HG03575 (cell line): ENCODE data around the gene SIGLEC6.

Experiments used
- ATAC-seq: cut with Tn5 transposase; IDR thresholded peaks from one replicate; pipeline ENCODE4 v1.9.1; 2021; ENCODE audit not compliant: unreplicated experiment, insufficient number of reproducible peaks, low FRiP score; ENCODE audit errors: extremely low read depth

Gene SIGLEC6

GRCh38 chr19:51480590-51480989 lies 50.9 kb downstream of the SIGLEC6 start:
- ATAC-seq = no peak

DNA sequence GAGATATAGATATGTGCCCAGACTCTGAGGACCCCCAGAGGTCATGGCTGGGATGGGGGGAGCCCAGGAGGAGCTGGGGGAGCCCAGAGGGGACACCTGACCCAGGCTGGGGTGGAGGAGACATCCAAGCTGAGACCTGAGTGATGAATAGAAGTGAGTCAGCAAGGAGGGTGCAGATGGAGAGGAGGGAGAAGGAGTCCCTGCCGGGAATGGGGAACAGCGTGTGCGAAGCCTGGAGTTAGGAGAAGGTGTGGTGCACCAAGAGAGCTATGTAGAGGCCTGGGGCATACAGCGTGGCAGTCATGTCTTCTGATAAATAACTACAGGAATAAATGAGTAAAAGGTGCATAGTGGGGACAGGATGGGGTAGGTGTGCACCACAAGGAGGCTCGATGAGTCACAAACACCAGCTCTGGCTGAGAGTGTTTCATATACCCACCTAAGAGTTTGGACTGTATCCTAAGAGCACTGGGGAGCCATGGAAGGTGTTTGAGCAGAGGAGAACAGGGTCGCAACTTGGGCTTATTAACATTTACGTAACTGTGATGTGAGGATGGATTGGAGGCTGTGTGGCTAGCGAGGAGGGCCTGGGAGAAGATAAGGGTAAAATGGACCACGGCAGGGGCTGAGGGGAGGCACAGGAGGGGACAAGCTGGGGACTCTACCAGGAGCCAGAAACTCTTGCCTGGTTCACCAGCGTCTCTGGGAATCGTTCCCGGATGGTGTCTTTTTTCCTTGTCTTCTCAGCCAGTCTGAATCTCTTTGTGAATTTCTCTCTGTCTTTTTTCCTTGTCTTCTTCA lies 51.7 kb downstream of the SIGLEC6 start:
- no peak for ATAC-seq

GRCh38 chr19:51478381-51479234 lies 52.9 kb downstream of the SIGLEC6 start, which contains the start of gene CEACAM18:
CEACAM18 (plus strand) TSS chr19:51478539.
- ATAC-seq = no peak

DNA sequence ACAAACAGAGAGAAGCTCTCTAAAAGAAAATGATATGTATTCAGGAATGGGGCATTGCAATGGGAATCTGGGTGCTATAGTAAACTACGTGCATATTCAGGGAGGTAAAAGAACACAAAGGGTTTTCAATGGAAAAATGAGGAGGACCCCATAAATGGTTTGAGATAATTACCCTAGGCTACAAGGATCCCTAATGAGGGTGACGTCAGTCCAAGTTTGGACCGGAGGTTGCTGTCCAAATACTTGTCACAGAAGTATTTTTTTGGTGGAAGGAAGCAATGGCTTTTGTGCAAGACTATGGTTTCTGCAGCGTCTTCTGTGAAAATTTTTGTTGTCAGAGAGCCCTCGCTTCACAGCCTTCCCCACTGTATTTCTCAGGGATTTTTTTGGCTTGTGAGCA lies 54.1 kb downstream of the SIGLEC6 start:
- ATAC-seq = no peak

GRCh38 chr19:51476164-51476563 lies 55.3 kb downstream of the SIGLEC6 start:
- ATAC-seq = no peak

- no peak for ATAC-seq
These were observed 58.3 kb downstream of the SIGLEC6 start for GRCh38 chr19:51473009-51473707.

GRCh38 chr19:51472607-51473006 lies 58.9 kb downstream of the SIGLEC6 start:
- ATAC-seq = no peak

GRCh38 chr19:51471527-51471926 lies 59.9 kb downstream of the SIGLEC6 start:
- no peak for ATAC-seq

DNA sequence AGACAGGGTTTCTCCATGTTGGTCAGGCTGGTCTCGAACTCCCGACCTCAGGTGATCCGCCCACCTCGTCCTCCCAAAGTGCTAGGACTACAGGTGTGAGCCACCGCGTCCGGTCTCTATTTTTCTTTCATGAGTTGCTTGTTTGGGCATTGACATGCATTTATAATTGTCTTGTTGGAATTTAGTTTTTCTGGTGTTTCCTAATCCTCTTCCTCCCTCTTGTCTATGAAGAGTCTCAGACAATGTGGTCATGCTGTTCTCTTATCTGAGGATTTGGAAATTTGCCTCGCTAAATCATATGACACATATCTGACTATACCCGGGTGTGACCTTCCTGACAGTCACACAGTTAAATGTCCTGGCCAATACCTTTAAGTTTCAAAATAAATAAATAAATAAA lies 60.5 kb downstream of the SIGLEC6 start:
- ATAC-seq = no peak

GRCh38 chr19:51469629-51470028 lies 61.8 kb downstream of the SIGLEC6 start:
- no peak for ATAC-seq

GRCh38 chr19:51469162-51469561 lies 62.3 kb downstream of the SIGLEC6 start:
- no peak for ATAC-seq

DNA sequence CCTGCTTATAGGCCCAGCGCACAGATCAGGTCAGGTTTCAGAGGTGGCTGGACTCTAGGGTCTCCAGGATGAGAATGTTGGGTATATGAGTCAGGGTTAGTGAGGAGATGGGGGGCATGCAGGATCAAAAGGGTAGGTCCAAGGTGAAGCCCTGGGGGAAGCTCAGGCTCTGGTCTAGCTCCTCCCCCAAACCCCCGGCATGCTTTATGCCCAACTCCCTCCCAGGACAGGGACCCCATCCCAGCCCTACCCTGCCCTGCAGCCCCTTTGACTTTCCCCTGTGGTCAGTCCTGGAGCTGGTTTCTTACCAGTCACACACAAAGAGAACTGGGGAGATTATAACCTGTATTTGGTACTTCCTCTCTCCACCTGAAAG lies 62.9 kb downstream of the SIGLEC6 start:
- no peak for ATAC-seq

- ATAC-seq = no peak
These were observed 63.5 kb downstream of the SIGLEC6 start for GRCh38 chr19:51467864-51468544.
